Kidney tubule cell (primary cell): Measurements from ENCODE around the gene ACVR1.
"Not testable (repeated sequence)": the region's sequence is repeated elsewhere in the genome, so short reads cannot be mapped to it uniquely, and the experiment has no call there.

Source experiments
- DNase-seq: peaks from one replicate; pipeline ENCODE4 v3.0.0-alpha.2; 2018; ENCODE audit warnings: low spot score

The ACVR1 gene

GRCh38 chr2:157894694-157895435, 18.7 kb upstream of the ACVR1 start:
- peak; percentile 13 for DNase-seq

GRCh38 chr2:157893611-157894010, 17.5 kb upstream of the ACVR1 start:
- no peak for DNase-seq

GRCh38 chr2:157891643-157892041, 15.5 kb upstream of the ACVR1 start:
- DNase-seq: no peak

DNA sequence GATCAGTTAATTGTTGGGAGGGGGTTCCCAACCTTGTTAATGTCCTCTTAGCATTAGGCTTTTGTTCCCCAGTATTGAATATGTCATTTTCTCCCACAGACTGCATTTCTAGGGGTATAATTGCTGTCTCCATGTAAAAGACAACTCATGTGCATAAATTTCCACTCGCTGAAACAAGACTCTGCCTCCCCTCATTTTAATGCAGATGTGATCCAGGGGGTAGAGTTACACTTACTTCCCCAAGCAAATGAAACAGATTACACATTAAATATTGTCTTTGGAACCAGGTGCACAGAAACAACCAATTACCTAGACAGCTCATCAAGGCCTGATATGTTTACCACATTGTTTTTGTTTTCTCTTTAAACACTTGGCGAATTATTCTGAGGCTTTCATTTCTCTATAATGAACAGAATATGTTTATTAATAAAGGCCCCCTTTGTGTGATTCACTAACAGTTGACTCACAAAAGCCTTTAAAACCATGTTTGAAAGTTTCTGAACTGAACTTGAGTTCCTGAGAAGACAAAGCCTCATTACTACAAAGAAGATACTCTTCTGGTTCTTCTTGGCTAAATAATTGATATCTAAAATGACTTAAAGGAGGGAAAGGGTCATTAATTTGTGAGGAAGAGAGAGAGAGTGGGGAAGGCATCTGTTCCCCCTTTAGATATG, 15.0 kb upstream of the ACVR1 start:
- no peak for DNase-seq

- no peak for DNase-seq
Observed at GRCh38 chr2:157887946-157888345, 11.8 kb upstream of the ACVR1 start.

DNA sequence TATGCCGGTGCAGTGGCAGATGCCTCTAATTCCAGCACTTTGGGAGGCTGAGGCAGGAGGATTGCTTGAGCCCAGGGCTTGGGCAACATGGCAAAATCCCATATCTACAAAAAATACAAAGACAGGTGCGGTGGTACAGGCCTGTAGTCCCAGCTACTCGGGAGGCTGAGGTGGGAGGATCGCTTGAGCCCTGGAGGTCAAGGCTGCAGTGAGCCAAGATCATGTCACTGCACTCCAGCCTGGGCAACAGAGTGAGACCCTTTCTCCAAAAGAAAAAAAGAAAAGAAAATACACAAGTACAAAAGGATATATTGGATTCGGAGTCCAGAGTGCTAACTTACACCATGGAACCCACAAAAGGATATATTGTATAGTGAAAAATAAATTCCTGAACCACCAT, 8.4 kb upstream of the ACVR1 start:
- not testable (repeated sequence) for DNase-seq

GRCh38 chr2:157880927-157881326, 4.8 kb upstream of the ACVR1 start:
- peak; percentile 50 for DNase-seq

DNA sequence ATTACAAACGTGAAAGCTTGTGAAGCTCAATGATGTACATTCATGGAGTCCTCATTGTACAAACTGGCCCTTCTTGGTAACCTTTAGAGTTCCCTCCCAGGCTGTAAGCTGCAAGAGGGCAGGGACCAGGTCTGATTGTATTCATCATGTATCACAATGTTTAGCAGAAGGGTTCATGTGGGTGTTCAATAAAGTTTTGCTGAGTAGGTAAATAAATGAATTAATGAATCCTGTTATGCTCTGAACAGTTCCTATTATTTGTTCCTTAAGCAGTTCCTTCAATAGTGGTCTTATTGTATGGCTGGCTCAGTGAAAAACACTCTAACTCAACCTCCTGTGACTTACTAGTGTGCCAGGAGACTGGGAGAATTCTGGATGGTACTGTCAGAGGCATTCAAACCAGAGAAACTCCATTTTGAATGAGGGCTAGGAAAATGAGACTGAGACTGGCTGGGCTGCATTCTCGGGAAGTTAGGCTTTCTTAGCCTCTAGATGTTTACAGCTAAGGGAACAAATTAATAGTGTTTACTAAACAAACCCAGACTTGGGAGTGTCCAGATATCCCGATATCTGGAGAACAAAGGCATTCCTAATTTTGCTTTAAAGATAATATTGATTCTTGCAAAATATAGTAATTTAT, 1.8 kb upstream of the ACVR1 start:
- DNase-seq: no peak

DNA sequence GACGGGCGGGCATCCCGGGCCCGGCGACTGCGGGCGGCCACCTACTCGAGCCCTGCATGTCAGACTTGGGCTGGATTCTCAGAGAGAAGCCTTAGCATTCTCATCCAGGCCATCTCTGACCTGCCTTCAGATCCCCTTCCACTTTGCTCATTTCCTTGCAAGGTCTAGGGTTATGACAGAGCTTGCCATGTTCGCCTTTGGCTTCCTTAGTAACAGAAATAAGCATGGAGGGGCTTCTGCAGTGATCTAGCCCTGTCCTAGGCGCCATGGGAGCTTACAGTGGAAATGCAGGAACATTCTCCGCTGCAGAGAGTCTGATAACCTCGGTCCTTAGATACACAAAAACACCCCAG, 632 bp upstream of the ACVR1 start:
- DNase-seq: no peak

DNA sequence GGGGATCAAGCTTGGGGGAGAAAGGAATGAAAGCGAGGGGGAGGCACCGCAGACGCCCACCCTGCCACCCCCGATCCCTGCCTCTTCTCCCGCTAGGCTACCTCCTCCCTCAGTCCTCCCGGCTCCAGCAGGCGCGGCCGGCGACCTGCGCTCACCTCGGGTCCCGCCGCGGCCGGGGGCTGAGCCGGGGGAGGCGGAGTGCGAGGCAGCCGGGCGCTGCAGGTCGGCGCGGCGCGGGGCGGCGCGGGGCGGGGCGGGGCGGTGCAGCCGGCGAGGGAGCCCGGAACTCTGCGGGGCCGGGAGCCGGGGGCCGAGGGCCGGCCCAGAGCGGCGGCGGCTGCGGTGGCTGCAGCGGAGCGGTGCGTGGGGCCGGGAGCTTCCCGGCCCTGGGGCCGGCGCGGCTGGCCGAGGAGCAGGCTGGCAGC, 477 bp downstream of the ACVR1 start:
- DNase-seq: no peak

- DNase-seq: peak; percentile 64
Observed at GRCh38 chr2:157874997-157875640, 1.0 kb downstream of the ACVR1 start.

GRCh38 chr2:157874348-157874747, 1.8 kb downstream of the ACVR1 start:
- peak; percentile 20 for DNase-seq

- DNase-seq: no peak
Observed at GRCh38 chr2:157872791-157873190, 3.3 kb downstream of the ACVR1 start.

- DNase-seq: no peak
Observed at GRCh38 chr2:157871415-157871814, 4.7 kb downstream of the ACVR1 start.

DNA sequence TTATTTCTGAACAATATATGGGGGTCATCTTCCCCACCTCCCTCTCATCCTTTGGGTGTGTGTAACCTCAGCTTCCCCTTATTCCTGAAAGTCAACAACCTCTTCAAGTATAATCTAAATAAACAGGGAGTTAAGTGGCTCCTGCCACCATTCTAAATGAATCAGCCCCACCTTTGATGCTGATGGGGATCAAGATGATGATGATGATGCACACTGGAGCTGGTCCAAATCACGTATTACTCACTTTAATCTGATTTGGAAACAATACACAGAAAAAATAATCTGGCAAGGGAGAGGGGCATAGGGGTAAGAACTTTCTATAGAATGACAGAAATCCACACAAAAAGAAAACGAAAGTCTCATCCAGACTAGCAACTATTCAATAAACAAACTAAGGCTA, 7.1 kb downstream of the ACVR1 start:
- no peak for DNase-seq

- no peak for DNase-seq
Observed at GRCh38 chr2:157867703-157868102, 8.4 kb downstream of the ACVR1 start.

- no peak for DNase-seq
Observed at GRCh38 chr2:157866666-157867642, 9.2 kb downstream of the ACVR1 start.

- DNase-seq: no peak
Observed at GRCh38 chr2:157866202-157866601, 9.9 kb downstream of the ACVR1 start.

DNA sequence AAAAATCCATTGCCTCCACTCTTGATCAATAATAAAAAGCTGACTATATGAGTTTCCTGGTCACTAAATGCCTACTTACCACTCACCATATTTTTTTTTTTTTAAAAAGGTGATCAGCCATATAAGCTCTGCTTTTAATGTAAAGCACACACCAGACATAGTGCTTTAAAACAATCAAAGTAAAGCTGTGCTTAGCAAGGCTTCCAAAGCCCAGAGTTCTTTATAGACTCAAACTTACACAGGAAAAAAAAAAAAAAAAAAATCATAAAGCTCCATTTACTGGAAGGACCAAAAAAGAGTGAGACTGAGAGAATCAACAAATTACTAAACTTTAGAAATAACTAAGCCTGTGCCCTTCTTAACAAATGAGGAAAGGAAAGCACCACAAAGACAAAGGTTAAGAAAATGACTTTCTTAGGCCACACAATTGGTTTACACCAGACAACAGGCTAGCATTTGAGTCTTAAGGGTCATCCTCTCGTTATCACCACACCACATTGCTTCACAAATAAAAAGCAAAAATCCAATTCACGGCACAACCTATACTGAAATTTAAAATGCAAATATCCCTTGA, 11.2 kb downstream of the ACVR1 start:
- no peak for DNase-seq

DNA sequence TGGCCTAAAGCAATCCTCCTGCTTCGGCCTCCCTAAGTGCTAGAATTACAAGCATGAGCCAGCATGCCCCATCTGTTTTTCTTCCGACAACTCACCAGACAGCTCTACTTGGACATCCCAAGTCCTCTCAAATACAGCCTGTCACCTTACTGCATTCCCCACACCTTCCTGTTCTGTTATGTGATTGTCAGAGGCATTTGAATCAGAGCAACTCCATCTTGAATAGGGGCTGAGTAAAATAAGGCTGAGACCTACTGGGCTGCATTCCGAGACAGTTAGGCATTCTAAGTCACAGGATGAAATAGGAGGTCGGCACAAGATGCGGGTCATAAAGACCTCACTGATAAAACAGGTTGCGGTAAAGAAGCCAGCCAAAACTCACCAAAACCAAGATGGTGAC, 17.3 kb downstream of the ACVR1 start:
- no peak for DNase-seq

DNA sequence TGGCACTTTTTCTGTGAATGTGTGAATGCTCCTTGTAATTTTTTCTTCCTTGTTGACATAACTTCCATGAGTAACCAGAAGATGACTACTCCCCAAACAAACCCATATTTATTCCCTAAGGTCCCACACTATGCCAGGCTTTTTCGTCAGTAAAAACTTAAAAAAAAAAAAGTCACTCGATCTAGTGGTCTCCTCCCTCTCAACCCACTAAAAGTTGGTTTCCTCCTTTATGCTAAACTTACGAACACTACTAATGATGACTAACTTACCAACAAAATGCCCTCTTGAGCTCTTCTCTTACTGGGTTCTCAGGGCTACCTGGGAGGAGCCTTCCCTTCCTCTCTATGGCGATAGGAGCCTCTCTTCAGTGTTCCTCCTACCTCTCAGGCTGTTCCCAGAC, 18.2 kb downstream of the ACVR1 start:
- peak; percentile 29 for DNase-seq
